ENCODE measurements around the gene GPR162.
A peak's percentile ranks its signal among the peaks of the same experiment; 100 is the strongest.

Gene GPR162

GRCh38 chr12:6829536-6830220 lies 8.1 kb downstream of the GPR162 start:
- H3K27ac ChIP-seq (ENCODE audit: low read depth, low read length) = no peak overlapping the region
- TF ChIP-seq, protein P1, sequence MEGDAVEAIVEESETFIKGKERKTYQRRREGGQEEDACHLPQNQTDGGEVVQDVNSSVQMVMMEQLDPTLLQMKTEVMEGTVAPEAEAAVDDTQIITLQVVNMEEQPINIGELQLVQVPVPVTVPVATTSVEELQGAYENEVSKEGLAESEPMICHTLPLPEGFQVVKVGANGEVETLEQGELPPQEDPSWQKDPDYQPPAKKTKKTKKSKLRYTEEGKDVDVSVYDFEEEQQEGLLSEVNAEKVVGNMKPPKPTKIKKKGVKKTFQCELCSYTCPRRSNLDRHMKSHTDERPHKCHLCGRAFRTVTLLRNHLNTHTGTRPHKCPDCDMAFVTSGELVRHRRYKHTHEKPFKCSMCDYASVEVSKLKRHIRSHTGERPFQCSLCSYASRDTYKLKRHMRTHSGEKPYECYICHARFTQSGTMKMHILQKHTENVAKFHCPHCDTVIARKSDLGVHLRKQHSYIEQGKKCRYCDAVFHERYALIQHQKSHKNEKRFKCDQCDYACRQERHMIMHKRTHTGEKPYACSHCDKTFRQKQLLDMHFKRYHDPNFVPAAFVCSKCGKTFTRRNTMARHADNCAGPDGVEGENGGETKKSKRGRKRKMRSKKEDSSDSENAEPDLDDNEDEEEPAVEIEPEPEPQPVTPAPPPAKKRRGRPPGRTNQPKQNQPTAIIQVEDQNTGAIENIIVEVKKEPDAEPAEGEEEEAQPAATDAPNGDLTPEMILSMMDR (IDR thresholded peaks at IDR 0.05; ENCODE audit: low read depth, low read length, poor library complexity, severe bottlenecking) = no peak
- TF ChIP-seq EZH2phosphoT487 (IDR thresholded peaks at IDR 0.05; ENCODE audit: borderline replicate concordance, low read length) = no peak
- no peaks in the 10 kb centered on the region for H3K36me3 ChIP-seq (ENCODE audit: control insufficient read depth, low read length)
- H3K79me2 ChIP-seq (ENCODE audit: control insufficient read depth, low read length) = no peaks in the 10 kb centered on the region
- no peaks in the 10 kb centered on the region for H4K20me1 ChIP-seq (ENCODE audit: control insufficient read depth, insufficient read depth, low read depth, low read length)
- H3K9me3 ChIP-seq (ENCODE audit: control insufficient read depth, insufficient read depth, low read length) = no peaks in the 10 kb centered on the region
- H3K4me2 ChIP-seq (ENCODE audit: low read length) = peak overlapping the region; percentile 92
- H3K4me3 ChIP-seq (ENCODE audit: low read length) = peak overlapping the region; percentile 68
- no peaks in the 10 kb centered on the region for H3F3A ChIP-seq (ENCODE audit: control insufficient read depth, insufficient read depth)
- no peaks in the 10 kb centered on the region for H3K9me2 ChIP-seq (replicated peaks; ENCODE audit: control insufficient read depth, low read length)
- H3K27me3 ChIP-seq (ENCODE audit: control insufficient read depth, low read length) = peaks cover 82% of the 10 kb centered on the region
- H3K4me1 ChIP-seq (ENCODE audit: control insufficient read depth, low read length) = peaks cover 21% of the 10 kb centered on the region

- Histone ChIP-seq H3F3A (ENCODE audit: control insufficient read depth, insufficient read depth) (no peaks in the 10 kb centered on the region), H3K4me3 (ENCODE audit: low read length) (no peak overlapping the region), H4K20me1 (ENCODE audit: control insufficient read depth, insufficient read depth, low read depth, low read length) (no peaks in the 10 kb centered on the region), H3K4me1 (ENCODE audit: control insufficient read depth, low read length) (peaks cover 21% of the 10 kb centered on the region), H3K79me2 (ENCODE audit: control insufficient read depth, low read length) (no peaks in the 10 kb centered on the region), H3K4me2 (ENCODE audit: low read length) (no peak overlapping the region), H3K9me3 (ENCODE audit: control insufficient read depth, insufficient read depth, low read length) (no peaks in the 10 kb centered on the region), H3K9me2 (replicated peaks; ENCODE audit: control insufficient read depth, low read length) (no peaks in the 10 kb centered on the region), H3K27ac (ENCODE audit: low read depth, low read length) (no peak overlapping the region), H3K27me3 (ENCODE audit: control insufficient read depth, low read length) (peaks cover 75% of the 10 kb centered on the region), H3K36me3 (ENCODE audit: control insufficient read depth, low read length) (no peaks in the 10 kb centered on the region)
- TF ChIP-seq EZH2phosphoT487 (IDR thresholded peaks at IDR 0.05; ENCODE audit: borderline replicate concordance, low read length) = no peak
- TF ChIP-seq, protein P1 (IDR thresholded peaks at IDR 0.05; ENCODE audit: low read depth, low read length, poor library complexity, severe bottlenecking) = no peak
These were observed 8.8 kb downstream of the GPR162 start for GRCh38 chr12:6830286-6830890.

GRCh38 chr12:6830999-6831398 lies 9.4 kb downstream of the GPR162 start:
- Histone ChIP-seq H4K20me1 (ENCODE audit: control insufficient read depth, insufficient read depth, low read depth, low read length) (no peaks in the 10 kb centered on the region), H3F3A (ENCODE audit: control insufficient read depth, insufficient read depth) (no peaks in the 10 kb centered on the region), H3K9me2 (replicated peaks; ENCODE audit: control insufficient read depth, low read length) (no peaks in the 10 kb centered on the region), H3K79me2 (ENCODE audit: control insufficient read depth, low read length) (no peaks in the 10 kb centered on the region), H3K4me2 (ENCODE audit: low read length) (no peak overlapping the region), H3K4me3 (ENCODE audit: low read length) (no peak overlapping the region), H3K27me3 (ENCODE audit: control insufficient read depth, low read length) (peaks cover 69% of the 10 kb centered on the region), H3K27ac (ENCODE audit: low read depth, low read length) (no peak overlapping the region), H3K9me3 (ENCODE audit: control insufficient read depth, insufficient read depth, low read length) (no peaks in the 10 kb centered on the region), H3K4me1 (ENCODE audit: control insufficient read depth, low read length) (peaks cover 26% of the 10 kb centered on the region), H3K36me3 (ENCODE audit: control insufficient read depth, low read length) (no peaks in the 10 kb centered on the region)
- TF ChIP-seq, protein P1 (IDR thresholded peaks at IDR 0.05; ENCODE audit: low read depth, low read length, poor library complexity, severe bottlenecking) = no peak
- no peak for TF ChIP-seq EZH2phosphoT487 (IDR thresholded peaks at IDR 0.05; ENCODE audit: borderline replicate concordance, low read length)
